Measurements from ENCODE around the gene PLXDC2.

GRCh38 chr10:19848226-19848985, 32.2 kb downstream of the PLXDC2 start:
- TF ChIP-seq NFRKB (IDR thresholded peaks at IDR 0.05): no peak
- TF ChIP-seq ZNF384 (IDR thresholded peaks at IDR 0.05): no peak
- no peak for TF ChIP-seq FOXA1 (IDR thresholded peaks at IDR 0.05)
- no peak for TF ChIP-seq BHLHE40 (IDR thresholded peaks at IDR 0.05; ENCODE audit: borderline replicate concordance)
- no peak for TF ChIP-seq FOXM1 (IDR thresholded peaks at IDR 0.05; ENCODE audit: borderline replicate concordance)
- TF ChIP-seq FOXK2 (IDR thresholded peaks at IDR 0.05): no peak
- no peak for TF ChIP-seq L3MBTL2 (conservative IDR thresholded peaks at IDR 0.05)
- TF ChIP-seq ELF4 (IDR thresholded peaks at IDR 0.05): no peak
- no peak for TF ChIP-seq SP1 (IDR thresholded peaks at IDR 0.05)
- no peak for TF ChIP-seq CTBP1 (IDR thresholded peaks at IDR 0.05; ENCODE audit: borderline replicate concordance)
- TF ChIP-seq HDGF (IDR thresholded peaks at IDR 0.05; ENCODE audit: borderline replicate concordance): no peak
- TF ChIP-seq TARDBP (IDR thresholded peaks at IDR 0.05): no peak
- no peak for TF ChIP-seq PKNOX1 (IDR thresholded peaks at IDR 0.05)
